ENCODE results near the gene GCKR. TPM values are rescaled to one million over a fixed set of nuclear protein-coding genes. Genes with fewer than 3 reads are reported as not detected.
"Not testable (repeated sequence)": the region's sequence is repeated elsewhere in the genome, so short reads cannot be mapped to it uniquely, and the experiment has no call there.

GCKR gene
- total RNA-seq, 1 donor, result under 0.01 TPM

- no peak for DNase-seq (ENCODE audit: low read depth in 2 of 3, low spot score in 2 of 3)
Observed at GRCh38 chr2:27506587-27506986, 9.9 kb downstream of the GCKR start.

GRCh38 chr2:27507293-27507692 lies 10.7 kb downstream of the GCKR start:
- no peak for DNase-seq (ENCODE audit: low read depth in 2 of 3, low spot score in 2 of 3)

GRCh38 chr2:27509326-27509725 lies 12.7 kb downstream of the GCKR start:
- peak in 1 of 3 donors; percentile 40 for DNase-seq (ENCODE audit: low read depth in 2 of 3, low spot score in 2 of 3)

GRCh38 chr2:27518113-27518781 lies 21.6 kb downstream of the GCKR start:
- no peak for DNase-seq (ENCODE audit: low read depth in 2 of 3, low spot score in 2 of 3)

GRCh38 chr2:27518782-27519113 lies 22.1 kb downstream of the GCKR start:
- DNase-seq (ENCODE audit: low read depth in 2 of 3, low spot score in 2 of 3), result no peak

- no peak for DNase-seq (ENCODE audit: low read depth in 2 of 3, low spot score in 2 of 3)
Observed at GRCh38 chr2:27520316-27520715, 23.7 kb downstream of the GCKR start.

GRCh38 chr2:27522400-27522945 lies 25.8 kb downstream of the GCKR start:
- no peak for DNase-seq (ENCODE audit: low read depth in 2 of 3, low spot score in 2 of 3)

- DNase-seq (ENCODE audit: low read depth in 2 of 3, low spot score in 2 of 3), result no peak
Observed at GRCh38 chr2:27527182-27527581, 30.5 kb downstream of the GCKR start.

- DNase-seq (ENCODE audit: low read depth in 2 of 3, low spot score in 2 of 3), result no peak
Observed at GRCh38 chr2:27531983-27532382, 35.3 kb downstream of the GCKR start.

- DNase-seq (ENCODE audit: low read depth in 2 of 3, low spot score in 2 of 3), result no peak
Observed at GRCh38 chr2:27537287-27537686, 40.6 kb downstream of the GCKR start.

GRCh38 chr2:27538839-27539450 lies 42.3 kb downstream of the GCKR start:
- DNase-seq (ENCODE audit: low read depth in 2 of 3, low spot score in 2 of 3), result not testable (repeated sequence)

GRCh38 chr2:27539649-27540048 lies 43.0 kb downstream of the GCKR start:
- DNase-seq (ENCODE audit: low read depth in 2 of 3, low spot score in 2 of 3), result not testable (repeated sequence)

GRCh38 chr2:27544143-27544821 lies 47.6 kb downstream of the GCKR start:
- DNase-seq (ENCODE audit: low read depth in 2 of 3, low spot score in 2 of 3), result no peak

- no peak for DNase-seq (ENCODE audit: low read depth in 2 of 3, low spot score in 2 of 3)
Observed at GRCh38 chr2:27545348-27546141, 48.9 kb downstream of the GCKR start.

GRCh38 chr2:27549303-27549702 lies 52.7 kb downstream of the GCKR start:
- DNase-seq (ENCODE audit: low read depth in 2 of 3, low spot score in 2 of 3), result no peak

- no peak for DNase-seq (ENCODE audit: low read depth in 2 of 3, low spot score in 2 of 3)
Observed at GRCh38 chr2:27551514-27551913, 54.9 kb downstream of the GCKR start.

- no peak for DNase-seq (ENCODE audit: low read depth in 2 of 3, low spot score in 2 of 3)
Observed at GRCh38 chr2:27552941-27553340, 56.3 kb downstream of the GCKR start.

- DNase-seq (ENCODE audit: low read depth in 2 of 3, low spot score in 2 of 3), result not testable (repeated sequence)
Observed at GRCh38 chr2:27554451-27554850, 57.8 kb downstream of the GCKR start.

- no peak for DNase-seq (ENCODE audit: low read depth in 2 of 3, low spot score in 2 of 3)
Observed at GRCh38 chr2:27559228-27559627, 62.6 kb downstream of the GCKR start.

- no peak for DNase-seq (ENCODE audit: low read depth in 2 of 3, low spot score in 2 of 3)
Observed at GRCh38 chr2:27561060-27561459, 64.4 kb downstream of the GCKR start.

- no peak for DNase-seq (ENCODE audit: low read depth in 2 of 3, low spot score in 2 of 3)
Observed at GRCh38 chr2:27566628-27567027, 70.0 kb downstream of the GCKR start.

Measured in hematopoietic multipotent progenitor cell (in vitro differentiated cells).